ENCODE measurements around the gene DNAH6.
"Not testable (repeated sequence)": the region's sequence is repeated elsewhere in the genome, so short reads cannot be mapped to it uniquely, and the experiment has no call there.

The DNAH6 gene

GRCh38 chr2:84862006-84862405 is 345.7 kb downstream of the DNAH6 start:
- no peak overlapping the region for H3K9ac ChIP-seq (ENCODE audit: low read length)
- no peak overlapping the region for H3K4me3 ChIP-seq (ENCODE audit: low read depth, low read length, poor library complexity, severe bottlenecking)
- H3K27ac ChIP-seq (ENCODE audit: low read depth, low read length, poor library complexity, severe bottlenecking): no peak overlapping the region
- H3K4me2 ChIP-seq (ENCODE audit: low read length): no peak overlapping the region
- H3K36me3 ChIP-seq (ENCODE audit: insufficient read depth, low read length): no peaks in the 10 kb centered on the region
- H3F3A ChIP-seq (ENCODE audit: insufficient read depth, low read length): no peaks in the 10 kb centered on the region
- no peaks in the 10 kb centered on the region for H3K9me2 ChIP-seq (ENCODE audit: low read depth, low read length)
- no peaks in the 10 kb centered on the region for H4K20me1 ChIP-seq (ENCODE audit: insufficient read depth, low read length)
- TF ChIP-seq CTCF (IDR thresholded peaks at IDR 0.05; ENCODE audit: low read length) (no peak), EZH2 (IDR thresholded peaks at IDR 0.05; ENCODE audit: borderline replicate concordance, low read length) (no peak)
- no peaks in the 10 kb centered on the region for H3K4me1 ChIP-seq (ENCODE audit: insufficient read depth, low read length, severe bottlenecking)
- 0 out of 2 replicates have a peak, but pooled peaks cover 3% of the 10 kb centered on the region for H3K27me3 ChIP-seq (ENCODE audit: insufficient read depth, low read length)
- H3K9me3 ChIP-seq (ENCODE audit: low read length): no peaks in the 10 kb centered on the region
- H2AFZ ChIP-seq (ENCODE audit: low read length): no peak overlapping the region
- no peaks in the 10 kb centered on the region for H3K79me2 ChIP-seq (ENCODE audit: insufficient read depth, low read length)

DNA sequence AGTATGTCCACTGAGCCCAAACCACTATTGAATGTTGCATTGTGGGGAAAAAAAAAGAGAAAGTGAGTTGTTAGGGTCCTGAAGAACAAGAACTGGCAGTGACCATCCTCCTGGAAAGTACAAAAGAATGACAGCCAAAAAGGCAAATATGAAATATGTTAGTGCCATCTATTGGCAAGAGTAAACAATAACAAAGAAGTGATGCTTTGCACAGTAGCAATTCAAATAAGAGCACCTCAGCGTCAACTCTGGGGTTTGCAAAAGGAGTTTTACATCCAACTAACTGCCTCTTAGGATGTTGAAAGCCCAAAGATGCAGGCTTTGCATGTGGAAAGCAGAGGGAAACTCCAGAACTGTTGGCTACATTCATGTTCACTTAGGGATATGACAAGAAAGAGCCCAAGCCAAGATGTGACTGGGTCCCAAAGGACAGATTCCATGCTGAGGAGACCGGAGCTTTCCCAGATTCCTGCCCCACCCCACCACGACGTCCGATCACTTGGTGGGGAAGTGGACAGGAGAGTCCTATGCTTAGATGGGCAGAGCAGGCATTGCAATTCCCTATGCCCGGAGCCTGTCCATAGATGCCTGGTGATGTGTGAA is 349.0 kb downstream of the DNAH6 start:
- TF ChIP-seq EZH2 (IDR thresholded peaks at IDR 0.05; ENCODE audit: borderline replicate concordance, low read length) (no peak), CTCF (IDR thresholded peaks at IDR 0.05; ENCODE audit: low read length) (peak; percentile 45; the same call in 1 of the 2 replicates)
- Histone ChIP-seq H3F3A (ENCODE audit: insufficient read depth, low read length) (no peaks in the 10 kb centered on the region), H3K27ac (ENCODE audit: low read depth, low read length, poor library complexity, severe bottlenecking) (no peak overlapping the region), H3K4me3 (ENCODE audit: low read depth, low read length, poor library complexity, severe bottlenecking) (no peak overlapping the region), H3K9ac (ENCODE audit: low read length) (no peak overlapping the region), H3K4me2 (ENCODE audit: low read length) (no peak overlapping the region), H3K9me2 (ENCODE audit: low read depth, low read length) (no peaks in the 10 kb centered on the region), H4K20me1 (ENCODE audit: insufficient read depth, low read length) (no peaks in the 10 kb centered on the region), H3K27me3 (ENCODE audit: insufficient read depth, low read length) (0 out of 2 replicates have a peak, but pooled peaks cover 3% of the 10 kb centered on the region), H3K4me1 (ENCODE audit: insufficient read depth, low read length, severe bottlenecking) (no peaks in the 10 kb centered on the region), H3K36me3 (ENCODE audit: insufficient read depth, low read length) (no peaks in the 10 kb centered on the region), H3K9me3 (ENCODE audit: low read length) (no peaks in the 10 kb centered on the region), H3K79me2 (ENCODE audit: insufficient read depth, low read length) (no peaks in the 10 kb centered on the region), H2AFZ (ENCODE audit: low read length) (no peak overlapping the region)

- H3K4me1 ChIP-seq (ENCODE audit: insufficient read depth, low read length, severe bottlenecking): no peaks in the 10 kb centered on the region
- H3K79me2 ChIP-seq (ENCODE audit: insufficient read depth, low read length): no peaks in the 10 kb centered on the region
- H3K27me3 ChIP-seq (ENCODE audit: insufficient read depth, low read length): 0 out of 2 replicates have a peak, but pooled peaks cover 3% of the 10 kb centered on the region
- no peak overlapping the region for H3K4me2 ChIP-seq (ENCODE audit: low read length)
- H3K9me3 ChIP-seq (ENCODE audit: low read length): no peaks in the 10 kb centered on the region
- no peak overlapping the region for H3K9ac ChIP-seq (ENCODE audit: low read length)
- H3K9me2 ChIP-seq (ENCODE audit: low read depth, low read length): no peaks in the 10 kb centered on the region
- H2AFZ ChIP-seq (ENCODE audit: low read length): no peak overlapping the region
- no peak for TF ChIP-seq EZH2 (IDR thresholded peaks at IDR 0.05; ENCODE audit: borderline replicate concordance, low read length)
- no peak overlapping the region for H3K4me3 ChIP-seq (ENCODE audit: low read depth, low read length, poor library complexity, severe bottlenecking)
- no peaks in the 10 kb centered on the region for H4K20me1 ChIP-seq (ENCODE audit: insufficient read depth, low read length)
- H3K27ac ChIP-seq (ENCODE audit: low read depth, low read length, poor library complexity, severe bottlenecking): no peak overlapping the region
- no peaks in the 10 kb centered on the region for H3K36me3 ChIP-seq (ENCODE audit: insufficient read depth, low read length)
- no peaks in the 10 kb centered on the region for H3F3A ChIP-seq (ENCODE audit: insufficient read depth, low read length)
These were observed 349.8 kb downstream of the DNAH6 start for GRCh38 chr2:84866122-84866521.

DNA sequence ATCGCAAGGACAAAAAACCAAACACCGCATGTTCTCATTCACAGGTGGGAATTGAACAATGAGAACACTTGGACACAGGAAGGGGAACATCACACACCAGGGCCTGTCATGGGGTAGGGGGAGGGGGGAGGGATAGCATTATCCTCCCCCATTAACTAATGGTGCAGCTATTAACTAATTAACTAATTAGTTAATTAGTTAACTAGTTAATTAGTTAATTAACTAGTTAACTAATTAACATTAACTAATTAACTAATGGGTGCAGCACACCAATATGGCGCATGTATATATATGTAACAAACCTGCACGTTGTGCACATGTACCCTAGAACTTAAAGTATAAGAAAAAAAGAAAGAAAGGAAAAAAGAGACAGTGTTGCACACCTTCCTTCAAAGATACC is 352.0 kb downstream of the DNAH6 start:
- H3K4me1 ChIP-seq (ENCODE audit: insufficient read depth, low read length, severe bottlenecking); H3K27ac ChIP-seq (ENCODE audit: low read depth, low read length, poor library complexity, severe bottlenecking); H4K20me1 ChIP-seq (ENCODE audit: insufficient read depth, low read length); H3K9me2 ChIP-seq (ENCODE audit: low read depth, low read length); H2AFZ ChIP-seq (ENCODE audit: low read length); H3K4me3 ChIP-seq (ENCODE audit: low read depth, low read length, poor library complexity, severe bottlenecking); H3K9me3 ChIP-seq (ENCODE audit: low read length); H3K79me2 ChIP-seq (ENCODE audit: insufficient read depth, low read length); H3K27me3 ChIP-seq (ENCODE audit: insufficient read depth, low read length); H3K4me2 ChIP-seq (ENCODE audit: low read length); H3F3A ChIP-seq (ENCODE audit: insufficient read depth, low read length); H3K36me3 ChIP-seq (ENCODE audit: insufficient read depth, low read length); H3K9ac ChIP-seq (ENCODE audit: low read length): not testable (repeated sequence)
